Natural killer cell (primary cell): ENCODE data around the gene PGAM2. TPM values are rescaled to one million over a fixed set of nuclear protein-coding genes. Genes with fewer than 3 reads are reported as not detected.

ENCODE experiments used
- ATAC-seq, 3 donors: fragments of 150-1000 bp in 2 of 3; fragments of 200-7000 bp in 1 of 3; cut with Tn5 transposase; 1 replicate in 1 of 3; 2 replicates in 2 of 3; pipeline ENCODE4 v1.10.0; 2021; ENCODE audit warnings: mild to moderate bottlenecking in 2 of 3, moderate library complexity in 2 of 3
- DNase-seq, 2 donors: peaks; one replicate each; pipeline versions ENCODE4 v3.0.0 to v3.0.0-alpha.2; 2013 to 2021; ENCODE audit warnings: mixed read lengths in 1 of 2
- H3K27ac ChIP-seq: one replicate; pipeline ENCODE4 v1.5.1; 2013; ENCODE audit warnings: mild to moderate bottlenecking, low read length
- H3K27me3 ChIP-seq: one replicate; pipeline ENCODE4 v1.6.1; 2013; ENCODE audit warnings: low read length; ENCODE audit not compliant: control insufficient read depth, insufficient read depth
- H3K36me3 ChIP-seq: one replicate; pipeline ENCODE4 v1.6.1; 2013; ENCODE audit warnings: low read length; ENCODE audit not compliant: control insufficient read depth, insufficient read depth
- H3K4me1 ChIP-seq: one replicate; pipeline ENCODE4 v1.6.1; 2013; ENCODE audit warnings: low read length; ENCODE audit not compliant: control insufficient read depth, insufficient read depth
- H3K4me3 ChIP-seq: one replicate; pipeline ENCODE4 v1.5.1; 2013; ENCODE audit warnings: low read length
- H3K9me3 ChIP-seq: one replicate; pipeline ENCODE4 v1.6.1; 2013; ENCODE audit warnings: low read length; ENCODE audit not compliant: control insufficient read depth, insufficient read depth
- H3K27ac Mint-ChIP-seq, 2 donors: one replicate each; pipeline ENCODE4 v1.8.0; 2022; ENCODE audit warnings: mild to moderate bottlenecking in 2 of 2, mixed read lengths in 2 of 2, moderate library complexity in 1 of 2
- H3K27me3 Mint-ChIP-seq, 2 donors: one replicate each; pipeline ENCODE4 v1.8.0; 2022; ENCODE audit warnings: low read depth in 2 of 2, mixed read lengths in 2 of 2
- H3K36me3 Mint-ChIP-seq: one replicate; pipeline ENCODE4 v1.8.0; 2022; ENCODE audit warnings: mixed read lengths
- H3K4me1 Mint-ChIP-seq, 2 donors: one replicate each; pipeline ENCODE4 v1.8.0; 2022; ENCODE audit warnings: mixed read lengths in 2 of 2
- H3K4me3 Mint-ChIP-seq: one replicate; pipeline ENCODE4 v1.8.0; 2022; ENCODE audit warnings: mild to moderate bottlenecking, moderate library complexity, mixed read lengths
- H3K9me3 Mint-ChIP-seq, 2 donors: one replicate each; pipeline ENCODE4 v1.8.0; 2022; ENCODE audit warnings: mixed read lengths in 2 of 2
- CTCF ChIP-seq: fragments of 200-600 bp; IDR thresholded peaks from one replicate; pipeline ENCODE4 v1.8.0; 2022; ENCODE audit warnings: antibody characterized with exemption
- WGBS: methylation state at CpG from one replicate; pipeline ENCODE4 v1.1.7; 2013; ENCODE audit warnings: missing lambda C conversion rate; ENCODE audit not compliant: insufficient coverage; 5-methylcytosine and 5-hydroxymethylcytosine counted together
- intact Hi-C: fragments of 100-400 bp; cut with micrococcal nuclease; formaldehyde crosslinking; loops from one replicate; pipeline ENCODE4 v1.14.2; 2022
- total RNA-seq, 4 donors: library from RNA; stranded (reverse); fragments of 120-200 nt in 1 of 4; gene quantifications; one replicate each; pipeline versions ENCODE4 v1.2.3 to v1.2.4, GENCODE V29; 2013 to 2022

The PGAM2 gene
- total RNA-seq, 3 donors from 2014 or later (not counting 1 experiment from before 2014, with no cell fraction given), result 1.0 to 1.9 (median 1.5) TPM

- Mint-ChIP-seq H3K36me3 (no peaks in the 10 kb centered on the region), H3K9me3 (no peaks in the 10 kb centered on the region), H3K27ac (no peak overlapping the region), H3K27me3 (peaks cover 0 to 14% of the 10 kb centered on the region in 2 donors), H3K4me3 (no peak overlapping the region), H3K4me1 (peaks cover 7 to 12% of the 10 kb centered on the region in 2 donors)
- DNase-seq (no peak), ATAC-seq (no peak)
- Histone ChIP-seq H3K9me3 (no peaks in the 10 kb centered on the region), H3K4me1 (peaks cover 30% of the 10 kb centered on the region), H3K27ac (no peak overlapping the region), H3K27me3 (peaks cover 4% of the 10 kb centered on the region), H3K36me3 (no peaks in the 10 kb centered on the region), H3K4me3 (no peak overlapping the region)
- intact Hi-C loops, result no loop called here
- 83% methylated on average over 3 of the region's 3 CpGs for WGBS
- no peak for TF ChIP-seq CTCF
Measured at GRCh38 chr7:44101303-44101965, 36.1 kb upstream of the PGAM2 start.

GRCh38 chr7:44100458-44101302 lies 35.3 kb upstream of the PGAM2 start:
- H3K9me3 ChIP-seq, result no peaks in the 10 kb centered on the region
- Mint-ChIP-seq H3K27ac (no peak overlapping the region), H3K27me3 (peaks cover 0 to 13% of the 10 kb centered on the region in 2 donors), H3K36me3 (no peaks in the 10 kb centered on the region), H3K4me1 (peaks cover 2 to 8% of the 10 kb centered on the region in 2 donors), H3K4me3 (no peak overlapping the region), H3K9me3 (no peaks in the 10 kb centered on the region)
- H3K27me3 ChIP-seq, result peaks cover 4% of the 10 kb centered on the region
- ATAC-seq, result no peak
- TF ChIP-seq CTCF, result no peak
- no peak for DNase-seq
- intact Hi-C loops, result no loop called here
- 71% methylated on average over 8 of the region's 10 CpGs for WGBS
- no peaks in the 10 kb centered on the region for H3K36me3 ChIP-seq
- no peak overlapping the region for H3K27ac ChIP-seq
- H3K4me3 ChIP-seq, result no peak overlapping the region
- H3K4me1 ChIP-seq, result peaks cover 28% of the 10 kb centered on the region

- peaks cover 0 to 11% of the 10 kb centered on the region in 2 donors for H3K27me3 Mint-ChIP-seq
- H3K27ac ChIP-seq, result no peak overlapping the region
- no peaks in the 10 kb centered on the region for H3K9me3 Mint-ChIP-seq
- no peaks in the 10 kb centered on the region for H3K27me3 ChIP-seq
- H3K36me3 ChIP-seq, result no peaks in the 10 kb centered on the region
- WGBS, result 66% methylated on average over 2 of the region's 4 CpGs
- H3K27ac Mint-ChIP-seq, result no peak overlapping the region
- ATAC-seq (no peak), DNase-seq (no peak)
- intact Hi-C loops, result no loop called here
- no peak for TF ChIP-seq CTCF
- peaks cover 18% of the 10 kb centered on the region for H3K4me1 ChIP-seq
- H3K9me3 ChIP-seq, result no peaks in the 10 kb centered on the region
- no peak overlapping the region for H3K4me3 Mint-ChIP-seq
- H3K36me3 Mint-ChIP-seq, result no peaks in the 10 kb centered on the region
- H3K4me3 ChIP-seq, result no peak overlapping the region
- H3K4me1 Mint-ChIP-seq, result peaks cover 0 to 5% of the 10 kb centered on the region in 2 donors
Measured at GRCh38 chr7:44099669-44100068, 34.3 kb upstream of the PGAM2 start.
